Measurements from ENCODE around the gene LYZL4. TPM values are rescaled to one million over a fixed set of nuclear protein-coding genes. Genes with fewer than 3 reads are reported as not detected.

Gene LYZL4
- total and polyA plus RNA-seq, 4 donors: not detected

GRCh38 chr3:42394579-42395288 is 15.7 kb downstream of the LYZL4 start:
- 49% methylated on average over 12 of the region's 12 CpGs for WGBS
- Histone ChIP-seq H3K36me3 (ENCODE audit: control insufficient read depth in 4 of 4, insufficient read depth in 3 of 4, low read depth in 1 of 4, low read length in 3 of 4) (no peaks in the 10 kb centered on the region), H3K4me3 (ENCODE audit: low read depth in 1 of 3, low read length in 3 of 3) (no peak overlapping the region), H3K9me3 (ENCODE audit: control insufficient read depth in 4 of 4, low read length in 3 of 4) (no peaks in the 10 kb centered on the region), H3K4me1 (ENCODE audit: control insufficient read depth in 4 of 4, insufficient read depth in 4 of 4, low read length in 3 of 4) (no peaks in the 10 kb centered on the region), H3K27ac (ENCODE audit: low read depth in 1 of 2, low read length in 2 of 2) (no peak overlapping the region), H3K9ac (ENCODE audit: low read depth in 1 of 2, low read length in 2 of 2) (no peak overlapping the region), H3K27me3 (ENCODE audit: control insufficient read depth in 4 of 4, insufficient read depth in 4 of 4, low read length in 3 of 4) (no peaks in the 10 kb centered on the region)
- no peak for DNase-seq (ENCODE audit: low spot score)
- peak; percentile 41 for TF ChIP-seq FOXA2 (IDR thresholded peaks at IDR 0.05)
- peak; percentile 21 for TF ChIP-seq FOXA1 (IDR thresholded peaks at IDR 0.05)
- TF ChIP-seq MAX (IDR thresholded peaks at IDR 0.05): no peak

GRCh38 chr3:42387802-42388651 is 22.4 kb downstream of the LYZL4 start:
- 61% methylated on average over 10 of the region's 10 CpGs for WGBS
- Histone ChIP-seq H3K27me3 (ENCODE audit: control insufficient read depth in 4 of 4, insufficient read depth in 4 of 4, low read length in 3 of 4) (no peaks in the 10 kb centered on the region), H3K36me3 (ENCODE audit: control insufficient read depth in 4 of 4, insufficient read depth in 3 of 4, low read depth in 1 of 4, low read length in 3 of 4) (no peaks in the 10 kb centered on the region), H3K4me3 (ENCODE audit: low read depth in 1 of 3, low read length in 3 of 3) (no peak overlapping the region), H3K4me1 (ENCODE audit: control insufficient read depth in 4 of 4, insufficient read depth in 4 of 4, low read length in 3 of 4) (no peaks in the 10 kb centered on the region), H3K9ac (ENCODE audit: low read depth in 1 of 2, low read length in 2 of 2) (no peak overlapping the region), H3K27ac (ENCODE audit: low read depth in 1 of 2, low read length in 2 of 2) (no peak overlapping the region), H3K9me3 (ENCODE audit: control insufficient read depth in 4 of 4, low read length in 3 of 4) (no peaks in the 10 kb centered on the region)
- no peak for DNase-seq (ENCODE audit: low spot score)
- TF ChIP-seq CTCF (IDR thresholded peaks at IDR 0.05; ENCODE audit: low read depth, low read length, missing input control): no peak
- no peak for TF ChIP-seq TAF1 (conservative IDR thresholded peaks at IDR 0.05)
- TF ChIP-seq ATF3 (IDR thresholded peaks at IDR 0.05): no peak
- TF ChIP-seq SP1 (IDR thresholded peaks at IDR 0.05): no peak
- TF ChIP-seq RAD21 (IDR thresholded peaks at IDR 0.05): no peak

GRCh38 chr3:42381551-42382082 is 28.8 kb downstream of the LYZL4 start:
- no peak overlapping the region for H3K9ac ChIP-seq (ENCODE audit: low read depth in 1 of 2, low read length in 2 of 2)
- DNase-seq (ENCODE audit: low spot score): no peak
- H3K9me3 ChIP-seq (ENCODE audit: control insufficient read depth in 4 of 4, low read length in 3 of 4): no peaks in the 10 kb centered on the region
- TF ChIP-seq REST (IDR thresholded peaks at IDR 0.05) (no peak), JUND (IDR thresholded peaks at IDR 0.05) (no peak), YY1 (IDR thresholded peaks at IDR 0.05) (no peak), SP1 (IDR thresholded peaks at IDR 0.05) (no peak), CTCF (IDR thresholded peaks at IDR 0.05; ENCODE audit: low read depth, low read length, missing input control) (no peak), RXRA (IDR thresholded peaks at IDR 0.05) (no peak), ATF3 (IDR thresholded peaks at IDR 0.05) (no peak), ZBTB33 (IDR thresholded peaks at IDR 0.05) (no peak)
- no peak overlapping the region for H3K27ac ChIP-seq (ENCODE audit: low read depth in 1 of 2, low read length in 2 of 2)
- H3K4me1 ChIP-seq (ENCODE audit: control insufficient read depth in 4 of 4, insufficient read depth in 4 of 4, low read length in 3 of 4): no peaks in the 10 kb centered on the region
- H3K36me3 ChIP-seq (ENCODE audit: control insufficient read depth in 4 of 4, insufficient read depth in 3 of 4, low read depth in 1 of 4, low read length in 3 of 4): no peaks in the 10 kb centered on the region
- H3K4me3 ChIP-seq (ENCODE audit: low read depth in 1 of 3, low read length in 3 of 3): no peak overlapping the region
- no peaks in the 10 kb centered on the region for H3K27me3 ChIP-seq (ENCODE audit: control insufficient read depth in 4 of 4, insufficient read depth in 4 of 4, low read length in 3 of 4)
- WGBS: 94% methylated on average over 6 of the region's 6 CpGs

Measured in liver (tissue), 9 donors.